ENCODE data around the gene RNF217.

RNF217 gene

DNA sequence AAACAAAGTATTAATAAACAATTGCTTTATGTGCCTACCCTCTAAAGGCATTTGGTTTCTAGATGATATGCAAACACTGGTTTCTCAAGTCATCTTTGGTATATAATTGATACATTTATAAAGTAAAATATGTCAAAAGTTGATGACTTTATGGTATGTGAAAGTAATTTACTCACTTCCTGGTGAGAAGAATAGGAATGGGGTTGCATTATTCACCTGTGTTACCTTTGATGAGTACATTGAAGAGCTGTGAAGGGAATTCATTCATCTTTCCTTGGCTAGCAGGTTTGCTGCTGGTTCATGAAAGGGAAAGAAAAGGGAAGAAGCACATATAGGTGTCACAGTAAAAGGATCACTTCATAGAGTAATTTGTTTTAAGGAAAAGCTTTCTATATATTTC lies 20.4 kb downstream of the RNF217 start:
- peak overlapping the region; percentile 34 for H3K4me2 ChIP-seq (ENCODE audit: low read length)
- H3K27ac ChIP-seq = peak overlapping the region; percentile 68
- H2AFZ ChIP-seq = no peak overlapping the region
- peaks cover 65% of the 10 kb centered on the region for H3K4me1 ChIP-seq
- TF ChIP-seq, protein P1, sequence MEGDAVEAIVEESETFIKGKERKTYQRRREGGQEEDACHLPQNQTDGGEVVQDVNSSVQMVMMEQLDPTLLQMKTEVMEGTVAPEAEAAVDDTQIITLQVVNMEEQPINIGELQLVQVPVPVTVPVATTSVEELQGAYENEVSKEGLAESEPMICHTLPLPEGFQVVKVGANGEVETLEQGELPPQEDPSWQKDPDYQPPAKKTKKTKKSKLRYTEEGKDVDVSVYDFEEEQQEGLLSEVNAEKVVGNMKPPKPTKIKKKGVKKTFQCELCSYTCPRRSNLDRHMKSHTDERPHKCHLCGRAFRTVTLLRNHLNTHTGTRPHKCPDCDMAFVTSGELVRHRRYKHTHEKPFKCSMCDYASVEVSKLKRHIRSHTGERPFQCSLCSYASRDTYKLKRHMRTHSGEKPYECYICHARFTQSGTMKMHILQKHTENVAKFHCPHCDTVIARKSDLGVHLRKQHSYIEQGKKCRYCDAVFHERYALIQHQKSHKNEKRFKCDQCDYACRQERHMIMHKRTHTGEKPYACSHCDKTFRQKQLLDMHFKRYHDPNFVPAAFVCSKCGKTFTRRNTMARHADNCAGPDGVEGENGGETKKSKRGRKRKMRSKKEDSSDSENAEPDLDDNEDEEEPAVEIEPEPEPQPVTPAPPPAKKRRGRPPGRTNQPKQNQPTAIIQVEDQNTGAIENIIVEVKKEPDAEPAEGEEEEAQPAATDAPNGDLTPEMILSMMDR (IDR thresholded peaks at IDR 0.05) = no peak
- H3K36me3 ChIP-seq (ENCODE audit: control insufficient read depth, insufficient read depth, low read length) = no peaks in the 10 kb centered on the region
- no peaks in the 10 kb centered on the region for H3K9me3 ChIP-seq (ENCODE audit: control insufficient read depth, low read length)
- no peaks in the 10 kb centered on the region for H3K27me3 ChIP-seq (ENCODE audit: control insufficient read depth, insufficient read depth, low read length)
- H3K79me2 ChIP-seq = peaks cover 65% of the 10 kb centered on the region
- peak overlapping the region; percentile 1 for H3K4me3 ChIP-seq (ENCODE audit: low read depth, low read length)
- H3K9ac ChIP-seq = no peak overlapping the region

DNA sequence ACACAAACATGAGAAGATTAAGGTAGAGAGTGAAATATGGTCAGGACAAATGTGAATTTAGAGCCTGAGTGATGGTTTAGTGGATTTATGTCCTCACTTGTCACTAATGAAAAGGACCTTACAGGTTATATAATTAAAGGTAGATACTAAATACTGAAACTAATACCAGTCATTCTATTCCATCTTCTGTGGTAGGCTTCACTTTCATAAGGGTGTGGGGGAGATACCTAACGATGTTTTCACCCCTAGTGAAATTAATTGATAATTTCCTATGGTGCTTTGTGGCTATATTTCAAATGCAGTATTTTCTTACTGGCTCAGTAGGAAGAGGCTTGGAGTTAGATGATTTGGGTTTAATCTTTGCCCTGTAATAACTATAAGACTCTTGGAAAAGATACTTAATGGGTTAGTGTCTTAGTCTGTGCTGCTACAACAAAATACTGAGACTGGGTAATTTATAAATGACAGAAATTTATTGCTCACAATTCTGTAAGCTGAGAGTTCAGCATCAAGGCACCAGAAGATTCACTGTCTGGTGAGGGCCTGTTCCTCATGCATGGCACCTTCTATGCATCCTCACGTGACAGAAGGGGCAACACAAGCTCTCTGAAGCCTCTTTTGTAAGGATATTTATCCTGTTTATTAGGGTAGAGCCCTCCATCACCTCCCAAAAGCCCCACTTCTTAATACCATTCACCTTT lies 21.3 kb downstream of the RNF217 start:
- peak overlapping the region; percentile 68 for H3K27ac ChIP-seq
- H2AFZ ChIP-seq = no peak overlapping the region
- no peak overlapping the region for H3K9ac ChIP-seq
- no peaks in the 10 kb centered on the region for H3K36me3 ChIP-seq (ENCODE audit: control insufficient read depth, insufficient read depth, low read length)
- no peaks in the 10 kb centered on the region for H3K27me3 ChIP-seq (ENCODE audit: control insufficient read depth, insufficient read depth, low read length)
- H3K4me2 ChIP-seq (ENCODE audit: low read length) = peak overlapping the region; percentile 34
- peak overlapping the region; percentile 1 for H3K4me3 ChIP-seq (ENCODE audit: low read depth, low read length)
- no peaks in the 10 kb centered on the region for H3K9me3 ChIP-seq (ENCODE audit: control insufficient read depth, low read length)
- peaks cover 62% of the 10 kb centered on the region for H3K79me2 ChIP-seq
- TF ChIP-seq, protein P1 (IDR thresholded peaks at IDR 0.05) = no peak
- peaks cover 64% of the 10 kb centered on the region for H3K4me1 ChIP-seq

DNA sequence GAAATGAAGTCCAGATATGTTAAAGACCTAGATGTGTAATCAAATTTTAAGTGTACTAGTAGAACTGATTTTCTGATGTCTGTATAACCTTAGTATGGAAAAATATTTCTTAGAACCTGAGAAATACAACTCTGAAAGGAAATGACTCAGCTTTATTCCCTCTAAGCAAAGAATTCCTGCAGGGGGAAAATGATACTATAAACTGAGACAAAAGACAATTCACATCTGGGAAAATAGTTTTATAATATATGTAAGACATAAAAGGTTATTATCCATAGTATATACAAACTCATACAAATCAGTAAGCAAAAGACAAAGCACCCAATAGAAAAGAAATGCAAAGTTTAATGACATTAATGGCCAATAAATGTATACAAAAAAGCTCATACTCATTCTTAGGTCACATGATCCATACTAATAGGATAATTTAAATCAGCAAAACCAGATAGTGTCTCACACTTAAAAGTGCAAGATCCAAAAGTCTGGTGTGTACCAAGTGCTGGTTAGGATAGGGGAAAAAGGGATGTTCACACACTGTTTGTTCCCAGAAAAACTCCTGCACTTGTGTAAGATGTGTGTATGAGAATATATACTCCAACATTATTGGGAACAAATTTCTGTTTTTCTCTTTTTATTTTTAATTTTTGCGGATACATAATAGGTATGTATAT lies 22.6 kb downstream of the RNF217 start:
- Histone ChIP-seq H3K36me3 (ENCODE audit: control insufficient read depth, insufficient read depth, low read length) (no peaks in the 10 kb centered on the region), H3K9me3 (ENCODE audit: control insufficient read depth, low read length) (no peaks in the 10 kb centered on the region), H3K79me2 (peaks cover 51% of the 10 kb centered on the region), H3K4me1 (peaks cover 53% of the 10 kb centered on the region), H3K4me2 (ENCODE audit: low read length) (peak overlapping the region; percentile 50), H3K27ac (peak overlapping the region; percentile 68), H3K9ac (no peak overlapping the region), H3K27me3 (ENCODE audit: control insufficient read depth, insufficient read depth, low read length) (no peaks in the 10 kb centered on the region), H2AFZ (no peak overlapping the region), H3K4me3 (ENCODE audit: low read depth, low read length) (peak overlapping the region; percentile 35)
- TF ChIP-seq, protein P1 (IDR thresholded peaks at IDR 0.05) = no peak

DNA sequence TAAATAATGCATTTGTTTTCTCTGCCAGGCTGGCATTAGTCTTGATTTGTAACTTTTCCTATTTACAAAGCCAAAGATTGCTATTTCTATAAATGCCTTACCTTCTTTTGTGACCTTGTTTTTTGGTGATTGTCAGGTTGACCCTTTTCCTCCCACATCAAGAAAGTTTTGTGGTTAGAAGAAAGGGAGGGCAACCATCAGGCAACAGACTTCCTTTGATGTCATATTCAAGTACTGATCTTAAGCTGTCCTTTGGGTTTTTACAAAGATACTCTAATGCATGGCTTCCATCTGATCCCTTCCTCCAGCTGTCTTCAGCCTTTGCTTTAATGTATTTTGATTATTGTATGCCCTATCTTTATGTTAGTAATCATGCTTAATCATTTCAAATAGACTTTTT lies 23.9 kb downstream of the RNF217 start:
- H3K9ac ChIP-seq = no peak overlapping the region
- H3K27ac ChIP-seq = peak overlapping the region; percentile 40
- peak overlapping the region; percentile 46 for H3K4me2 ChIP-seq (ENCODE audit: low read length)
- H2AFZ ChIP-seq = no peak overlapping the region
- TF ChIP-seq, protein P1 (IDR thresholded peaks at IDR 0.05) = no peak
- peaks cover 49% of the 10 kb centered on the region for H3K4me1 ChIP-seq
- peak overlapping the region; percentile 31 for H3K4me3 ChIP-seq (ENCODE audit: low read depth, low read length)
- H3K79me2 ChIP-seq = peaks cover 46% of the 10 kb centered on the region
- no peaks in the 10 kb centered on the region for H3K27me3 ChIP-seq (ENCODE audit: control insufficient read depth, insufficient read depth, low read length)
- peaks cover 3% of the 10 kb centered on the region for H3K36me3 ChIP-seq (ENCODE audit: control insufficient read depth, insufficient read depth, low read length)
- H3K9me3 ChIP-seq (ENCODE audit: control insufficient read depth, low read length) = no peaks in the 10 kb centered on the region
